HG03103 (cell line): Measurements from ENCODE around the gene KRT1.

Source experiments
- ATAC-seq: cut with Tn5 transposase; IDR thresholded peaks from one replicate; pipeline ENCODE4 v1.9.1; 2021; ENCODE audit warnings: low read depth; ENCODE audit not compliant: unreplicated experiment

Gene KRT1

DNA sequence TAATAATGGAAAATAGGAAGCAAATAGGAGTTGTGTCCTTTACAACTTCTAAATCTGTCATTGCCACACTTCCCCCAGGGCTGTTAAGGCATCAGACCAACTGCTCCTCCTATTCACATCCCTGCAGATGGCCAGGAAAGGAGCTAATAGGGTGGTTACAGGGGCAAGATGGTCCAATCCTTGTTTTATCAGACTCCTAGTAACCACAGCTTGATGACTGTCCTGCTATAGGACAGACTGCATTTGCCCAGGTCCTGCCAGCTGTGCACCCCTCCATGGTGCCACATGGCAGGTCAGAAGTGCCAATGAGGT lies 17.3 kb downstream of the KRT1 start:
- no peak for ATAC-seq

DNA sequence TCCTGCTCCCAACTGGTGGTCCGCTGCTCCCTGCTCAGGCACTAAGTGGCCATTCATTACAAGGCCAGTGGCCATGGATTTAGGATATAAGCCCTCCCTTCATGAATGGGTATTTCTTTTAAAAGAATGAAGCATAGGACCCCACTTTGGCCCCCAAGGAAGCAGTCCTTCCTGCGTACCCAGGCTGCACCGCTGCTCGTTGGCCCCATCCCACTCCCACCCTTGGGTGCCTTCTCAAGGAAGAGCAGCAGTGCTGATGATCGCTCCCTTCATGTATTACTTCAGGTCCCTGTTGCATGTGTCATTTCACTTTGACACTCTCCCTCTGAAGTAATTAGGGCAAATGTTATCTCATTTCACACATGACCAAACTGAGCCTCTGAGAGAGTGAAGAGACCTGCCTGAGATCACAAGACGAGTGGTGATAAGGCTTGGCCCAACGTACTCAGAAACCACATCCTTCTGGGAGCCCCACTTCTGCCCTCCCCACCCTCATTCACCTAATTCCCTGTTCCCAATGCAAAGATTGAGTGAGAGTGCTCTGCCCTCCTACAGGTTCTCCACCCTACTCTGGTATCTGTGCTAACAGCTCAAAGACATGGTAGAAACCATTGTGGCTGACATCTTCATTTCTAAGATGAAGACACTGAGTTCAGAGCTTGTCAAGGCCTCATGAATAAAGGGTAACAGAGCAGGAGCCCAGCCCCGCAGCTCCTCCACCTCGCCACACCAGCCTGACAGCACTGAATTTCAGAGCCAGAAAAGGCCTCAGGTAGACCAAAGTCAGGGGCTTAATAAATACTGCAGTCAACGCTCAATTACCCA lies 17.9 kb downstream of the KRT1 start:
- ATAC-seq, result no peak

DNA sequence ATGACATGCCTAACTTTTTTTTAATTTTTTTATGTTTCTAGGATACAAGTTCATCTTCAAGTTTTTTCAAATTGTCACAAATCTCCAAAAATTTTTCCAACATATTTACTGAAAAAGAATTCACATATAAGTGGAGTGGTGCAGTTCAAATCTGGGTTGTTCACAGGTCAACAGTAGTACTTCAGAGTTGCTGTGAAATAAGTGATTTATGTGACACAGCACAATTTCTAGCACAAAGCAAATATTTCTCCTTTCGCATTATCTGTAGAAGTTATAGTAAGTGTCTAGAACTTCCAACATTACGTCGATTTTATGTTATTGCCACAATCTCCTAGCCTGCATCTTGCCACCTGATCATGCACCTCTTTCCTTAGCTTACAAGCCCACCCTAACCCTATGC lies 18.5 kb downstream of the KRT1 start:
- ATAC-seq, result no peak

GRCh38 chr12:52660934-52661499 lies 19.2 kb downstream of the KRT1 start:
- no peak for ATAC-seq

- no peak for ATAC-seq
Measured at GRCh38 chr12:52659951-52660350, 20.3 kb downstream of the KRT1 start.

DNA sequence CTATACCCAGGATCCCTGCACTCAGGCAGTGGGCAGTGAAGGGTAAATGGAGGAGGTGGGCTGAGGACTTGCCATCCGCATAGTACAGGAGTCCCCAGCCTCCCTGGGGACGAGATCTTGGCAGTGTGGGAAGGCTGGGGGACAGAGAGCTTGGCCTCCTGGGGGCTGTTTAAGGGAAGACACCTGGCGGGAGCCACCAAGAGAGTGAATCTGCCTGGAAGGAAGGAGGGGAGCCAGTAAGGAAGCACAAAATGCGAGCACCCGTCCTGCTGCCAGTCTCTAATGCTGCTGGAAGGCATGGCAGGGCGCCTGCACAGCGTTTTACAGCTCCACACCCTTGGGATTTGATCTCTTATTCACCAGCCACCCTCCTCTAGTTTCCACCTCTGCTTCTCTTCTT lies 20.8 kb downstream of the KRT1 start:
- ATAC-seq, result no peak

DNA sequence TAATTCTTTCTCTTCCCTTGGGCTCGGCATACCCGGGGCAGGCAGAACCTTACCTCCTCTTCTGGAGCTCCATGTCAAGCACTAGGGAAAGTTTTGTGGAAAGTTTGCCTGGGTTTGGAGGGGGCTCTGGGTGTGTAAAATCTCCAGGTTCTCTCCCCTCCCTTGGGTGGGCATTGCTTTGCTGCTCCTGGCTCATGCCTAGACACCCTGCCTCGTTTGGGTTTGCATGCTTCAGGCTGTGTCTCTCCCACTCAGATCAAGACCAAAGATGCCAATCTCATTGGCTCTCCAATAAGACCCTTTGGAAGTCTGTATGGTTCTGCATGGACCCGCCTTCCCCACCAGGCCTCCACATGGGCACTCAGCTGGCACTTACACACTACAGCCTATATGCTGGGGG lies 22.0 kb downstream of the KRT1 start:
- no peak for ATAC-seq

DNA sequence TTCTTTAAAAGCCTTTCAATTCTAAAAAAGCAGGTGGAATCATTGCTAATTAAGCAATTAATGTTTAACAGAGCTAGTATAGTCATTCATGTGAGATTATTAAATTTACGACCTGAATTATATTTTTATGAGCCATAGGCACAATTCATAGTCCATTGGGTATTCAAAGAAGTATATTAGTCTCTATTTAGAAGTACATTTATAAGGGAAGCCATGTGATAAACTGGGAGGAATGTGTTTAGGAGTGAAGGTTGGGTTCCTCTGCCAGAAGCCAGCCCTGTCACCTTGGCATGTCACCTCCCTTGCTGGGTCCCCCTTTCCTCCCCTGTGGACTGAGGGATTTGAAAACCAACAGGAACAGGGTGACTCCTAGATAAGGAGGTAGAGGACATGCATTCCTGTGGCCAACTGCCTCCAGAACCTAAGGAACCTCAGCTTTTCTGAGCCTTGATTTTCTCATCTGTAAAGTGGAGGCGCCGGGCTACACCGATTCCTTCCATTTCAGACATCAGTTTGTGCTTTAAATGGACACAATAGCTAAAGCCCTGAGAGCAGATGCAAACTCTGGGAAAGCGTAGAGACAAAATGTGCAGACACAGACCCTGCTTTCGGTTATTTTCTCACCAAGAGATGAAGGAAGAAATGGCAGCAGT lies 22.8 kb downstream of the KRT1 start:
- no peak for ATAC-seq

DNA sequence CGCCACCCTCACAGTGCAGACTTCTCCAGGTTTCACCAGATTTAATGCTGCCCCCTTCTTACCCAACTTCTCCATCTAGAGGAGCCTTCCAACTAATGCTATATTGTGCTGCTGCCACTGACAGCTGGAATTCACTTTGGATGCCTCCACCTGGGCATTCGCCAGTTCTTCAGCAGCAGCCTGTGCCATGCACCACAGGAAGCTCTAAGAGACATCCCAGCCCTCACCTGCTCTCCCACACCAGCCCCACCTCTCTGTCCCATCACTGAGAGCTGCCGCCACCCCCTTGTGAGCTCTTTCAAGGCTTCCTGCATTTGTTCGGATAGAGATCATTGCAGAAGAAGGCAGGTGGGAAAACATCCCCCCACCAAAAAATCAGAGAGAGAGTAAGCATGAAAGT lies 23.6 kb downstream of the KRT1 start:
- ATAC-seq, result no peak

- no peak for ATAC-seq
Measured at GRCh38 chr12:52655720-52656124, 24.5 kb downstream of the KRT1 start.

- no peak for ATAC-seq
Measured at GRCh38 chr12:52655251-52655650, 25.0 kb downstream of the KRT1 start.

DNA sequence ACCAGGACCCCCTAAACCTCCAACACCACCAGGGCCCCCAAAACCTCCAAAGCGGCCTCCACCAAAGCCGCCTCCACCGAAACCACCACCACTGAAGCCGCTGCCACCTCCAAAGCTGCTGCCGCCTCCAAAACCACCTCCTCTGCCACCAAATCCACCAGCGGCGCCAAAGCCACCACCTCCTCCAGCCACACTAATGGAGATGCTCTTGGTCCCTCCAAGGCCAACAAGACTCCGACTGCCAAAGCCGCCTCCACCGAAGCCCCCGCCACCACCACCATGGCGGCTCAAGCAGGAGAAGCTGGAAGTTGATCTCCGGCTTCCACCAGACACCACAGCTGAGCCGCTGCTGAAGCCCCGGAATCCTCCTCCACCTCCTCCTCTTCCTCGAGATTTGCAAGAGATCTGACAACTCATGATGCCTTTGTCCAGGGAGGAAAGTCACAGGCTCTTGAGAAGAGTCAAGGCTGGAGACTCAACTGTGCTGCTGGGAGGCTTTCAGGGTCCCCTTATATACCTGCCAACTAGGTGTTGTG lies 28.4 kb downstream of the KRT1 start, which contains the start of gene KRT2:
Gene KRT2 (minus strand): TSS at position 486 of the 536 bp plus-strand sequence. CDS start 69 bp downstream, at position 417.
- no peak for ATAC-seq

DNA sequence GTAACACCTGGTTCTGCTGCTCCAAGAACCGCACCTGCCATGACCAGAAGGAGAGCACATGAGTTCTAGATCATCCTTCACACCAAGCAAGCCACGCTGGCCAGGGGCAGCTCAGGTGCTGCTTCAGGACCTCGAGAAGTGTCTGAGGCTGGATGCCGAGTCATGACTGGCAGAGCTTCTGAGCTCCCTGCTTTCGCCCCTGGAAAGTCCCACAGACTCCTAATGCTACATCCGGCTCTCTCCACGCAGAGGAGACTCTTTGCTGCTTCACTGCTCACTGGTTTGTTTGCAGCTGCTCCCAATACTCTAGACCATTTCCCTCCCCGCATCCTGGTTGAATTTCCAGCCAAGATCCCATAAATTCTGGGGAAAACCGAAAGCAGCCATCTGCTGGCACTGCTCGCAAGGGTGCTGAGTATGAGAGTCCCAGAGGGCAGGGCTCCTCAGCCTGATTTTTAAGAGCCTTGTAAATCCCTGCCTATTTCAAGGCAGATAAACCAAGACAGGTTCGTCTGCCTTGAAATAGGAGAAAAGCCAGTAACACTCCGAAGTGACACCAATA lies 29.6 kb downstream of the KRT1 start:
- ATAC-seq, result no peak

GRCh38 chr12:52649066-52649465 lies 31.1 kb downstream of the KRT1 start:
- no peak for ATAC-seq

GRCh38 chr12:52648012-52648550 lies 32.1 kb downstream of the KRT1 start:
- no peak for ATAC-seq

DNA sequence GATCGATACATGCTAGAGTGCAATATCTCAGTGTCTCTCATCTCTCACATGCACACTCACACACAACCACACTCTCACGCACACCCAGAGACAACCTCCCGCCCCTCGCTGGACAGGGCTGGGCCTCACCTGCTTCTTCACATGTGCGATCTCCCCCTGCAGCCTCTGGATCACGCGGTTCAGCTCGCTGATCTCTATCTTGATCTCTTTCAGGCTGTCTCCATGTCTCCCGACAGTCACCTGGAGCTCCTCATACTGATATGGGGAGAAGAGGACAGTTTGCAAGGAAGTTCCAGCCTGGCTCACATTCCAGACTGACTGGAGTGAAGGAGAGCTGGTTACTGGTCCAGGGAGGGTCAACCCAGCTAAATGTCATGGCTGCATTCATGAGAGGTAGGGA lies 32.6 kb downstream of the KRT1 start:
- no peak for ATAC-seq

GRCh38 chr12:52646613-52647012 lies 33.6 kb downstream of the KRT1 start:
- ATAC-seq, result no peak

DNA sequence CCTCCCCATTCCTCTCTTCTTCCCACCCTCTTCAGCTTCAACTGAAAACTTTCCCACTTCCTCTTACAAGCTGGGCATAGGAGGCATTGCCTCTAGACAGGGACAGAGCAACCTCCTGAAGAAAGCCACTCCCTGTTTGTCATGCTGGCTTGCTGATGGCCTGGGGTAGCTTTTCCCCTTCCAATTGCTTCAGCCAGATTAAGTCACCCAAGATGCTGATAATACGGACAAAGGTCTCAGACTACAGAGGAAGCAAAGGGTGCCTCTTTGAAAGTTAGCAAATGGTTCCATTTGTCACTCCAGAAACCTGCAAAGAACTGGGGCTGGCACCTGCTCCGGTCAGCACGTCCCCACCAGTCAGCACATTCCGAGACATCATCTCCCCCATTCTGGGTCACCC lies 34.2 kb downstream of the KRT1 start:
- ATAC-seq, result no peak

DNA sequence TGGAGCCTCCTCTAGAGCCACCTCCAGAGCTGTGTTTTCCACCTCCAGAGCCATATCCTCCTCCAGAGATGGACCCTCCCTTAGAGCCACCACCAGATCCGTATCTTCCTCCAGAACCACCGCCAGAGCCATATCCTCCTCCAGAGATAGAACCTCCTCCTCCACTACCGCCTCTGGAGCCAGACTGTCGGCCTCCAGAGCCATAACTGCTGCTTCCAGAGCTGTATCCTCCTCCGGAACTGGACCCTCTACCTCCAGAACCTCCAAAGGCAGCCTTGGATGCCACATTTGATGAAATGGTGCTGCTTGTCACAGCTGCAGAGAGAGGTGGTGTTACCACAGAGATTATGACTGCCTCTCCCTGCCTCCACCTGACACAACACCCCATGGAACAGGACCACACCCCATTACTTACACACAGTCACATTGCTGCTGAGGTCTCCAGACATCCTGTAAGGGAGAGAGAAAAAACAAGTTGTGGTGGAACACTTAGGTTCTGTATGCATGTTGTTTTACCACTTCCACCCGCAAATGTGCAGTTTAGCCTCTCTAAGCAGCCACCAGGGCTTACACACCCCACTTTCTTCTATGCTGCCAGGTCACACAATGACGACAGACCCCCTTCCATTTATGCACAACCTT lies 35.0 kb downstream of the KRT1 start:
- no peak for ATAC-seq

DNA sequence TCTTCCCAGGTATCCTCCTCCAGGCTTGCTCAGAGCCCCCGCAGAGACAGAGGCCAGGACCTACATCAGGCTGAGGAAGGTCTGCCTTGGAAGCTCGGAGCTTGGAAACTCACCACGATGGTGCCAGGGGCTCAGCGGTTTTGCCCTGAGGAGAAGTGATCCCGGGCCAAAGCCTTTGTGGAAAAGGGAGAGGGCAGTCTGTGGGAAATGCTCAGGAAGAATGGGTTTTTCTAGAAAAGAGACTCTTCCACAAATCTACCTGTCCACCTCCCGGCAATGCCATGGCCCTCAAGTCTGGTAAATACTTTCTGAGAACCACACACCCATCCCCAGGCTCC lies 36.2 kb downstream of the KRT1 start:
- no peak for ATAC-seq
